ENCODE results near the gene BCL2.

DNA sequence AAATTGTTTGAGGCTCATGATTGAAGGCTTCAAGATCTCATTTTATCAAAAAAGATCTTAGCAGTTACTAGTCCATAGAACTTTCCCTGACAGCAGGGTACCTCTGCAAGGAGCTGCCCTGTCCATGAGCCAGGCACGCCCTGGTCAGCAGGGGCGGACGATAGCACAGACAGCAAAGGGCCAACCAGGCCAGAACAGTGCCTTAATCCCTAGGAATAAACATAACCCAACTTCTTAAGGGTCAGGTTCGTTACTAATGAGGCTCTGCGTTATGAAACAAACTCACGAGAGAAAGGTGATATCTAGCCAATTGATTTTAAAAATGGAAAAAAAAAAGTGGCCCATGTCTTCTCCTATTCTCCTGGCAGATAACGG is 59.2 kb downstream of the BCL2 start:
- no peak for TF ChIP-seq POLR2A (IDR thresholded peaks at IDR 0.05)
- TF ChIP-seq, protein P1, sequence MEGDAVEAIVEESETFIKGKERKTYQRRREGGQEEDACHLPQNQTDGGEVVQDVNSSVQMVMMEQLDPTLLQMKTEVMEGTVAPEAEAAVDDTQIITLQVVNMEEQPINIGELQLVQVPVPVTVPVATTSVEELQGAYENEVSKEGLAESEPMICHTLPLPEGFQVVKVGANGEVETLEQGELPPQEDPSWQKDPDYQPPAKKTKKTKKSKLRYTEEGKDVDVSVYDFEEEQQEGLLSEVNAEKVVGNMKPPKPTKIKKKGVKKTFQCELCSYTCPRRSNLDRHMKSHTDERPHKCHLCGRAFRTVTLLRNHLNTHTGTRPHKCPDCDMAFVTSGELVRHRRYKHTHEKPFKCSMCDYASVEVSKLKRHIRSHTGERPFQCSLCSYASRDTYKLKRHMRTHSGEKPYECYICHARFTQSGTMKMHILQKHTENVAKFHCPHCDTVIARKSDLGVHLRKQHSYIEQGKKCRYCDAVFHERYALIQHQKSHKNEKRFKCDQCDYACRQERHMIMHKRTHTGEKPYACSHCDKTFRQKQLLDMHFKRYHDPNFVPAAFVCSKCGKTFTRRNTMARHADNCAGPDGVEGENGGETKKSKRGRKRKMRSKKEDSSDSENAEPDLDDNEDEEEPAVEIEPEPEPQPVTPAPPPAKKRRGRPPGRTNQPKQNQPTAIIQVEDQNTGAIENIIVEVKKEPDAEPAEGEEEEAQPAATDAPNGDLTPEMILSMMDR (IDR thresholded peaks at IDR 0.05), result no peak
